PC-9 (cell line): Measurements from ENCODE around the gene GTF3C6. TPM values are rescaled to one million over a fixed set of nuclear protein-coding genes. Genes with fewer than 3 reads are reported as not detected.

ENCODE experiments used
- BruUV-seq: library from RNA; stranded (reverse); fragments of 400-500 nt; replicated peaks from 2 replicates; lab custom pipeline; 2021; lab: Mats Ljungman, UMichigan
- CTCF ChIA-PET: fragments of 300-600 bp; sonication (Branson Sonifier 250); formaldehyde crosslinking; loops from one replicate; lab custom pipeline; 2022; ENCODE audit warnings: antibody characterized with exemption; lab: Charles Lee
- POLR2A ChIA-PET: fragments of 300-600 bp; sonication (Branson Sonifier 250); formaldehyde crosslinking; loops from one replicate; lab custom pipeline; 2022; ENCODE audit warnings: antibody characterized with exemption; ENCODE audit not compliant: unreplicated experiment; lab: Charles Lee
- DNase-seq, 2 experiments: peaks; one replicate each; pipeline versions ENCODE4 v3.0.0 to v3.0.0-alpha.2; 2015 to 2022; ENCODE audit warnings: mixed read lengths in 1 of 2
- H2AFZ ChIP-seq: fragments of 200-600 bp; sonication (generic); 2 replicates; pipeline ENCODE4 v1.8.1; 2017; ENCODE audit warnings: antibody characterized with exemption
- H3F3A ChIP-seq: fragments of 200-600 bp; sonication (generic); 2 replicates; pipeline ENCODE4 v1.8.1; 2017; ENCODE audit warnings: antibody characterized with exemption, mild to moderate bottlenecking, low read depth; ENCODE audit not compliant: insufficient read depth
- H3K27ac ChIP-seq: fragments of 200-600 bp; sonication (generic); 2 replicates; pipeline ENCODE4 v1.6.1; 2016; ENCODE audit warnings: mixed run types
- H3K27me3 ChIP-seq: fragments of 200-600 bp; sonication (generic); 2 replicates; pipeline ENCODE4 v1.6.1; 2016; ENCODE audit warnings: low read depth, mixed run types; ENCODE audit not compliant: insufficient read depth
- H3K36me3 ChIP-seq: fragments of 200-600 bp; sonication (generic); 2 replicates; pipeline ENCODE4 v1.6.1; 2016; ENCODE audit warnings: low read depth, mixed run types
- H3K4me1 ChIP-seq: fragments of 200-600 bp; sonication (generic); replicated peaks from 2 replicates; pipeline ENCODE4 v1.6.1; 2016; ENCODE audit warnings: mixed run types; ENCODE audit not compliant: insufficient read depth
- H3K4me2 ChIP-seq: fragments of 200-600 bp; sonication (generic); 2 replicates; pipeline ENCODE4 v1.6.1; 2017; ENCODE audit warnings: mixed run types
- H3K4me3 ChIP-seq: fragments of 200-600 bp; sonication (generic); 2 replicates; pipeline ENCODE4 v1.6.1; 2016; ENCODE audit warnings: mixed run types
- H3K79me2 ChIP-seq: fragments of 200-600 bp; sonication (generic); 2 replicates; pipeline ENCODE4 v1.6.1; 2017; ENCODE audit warnings: low read depth, mixed run types
- H3K9me2 ChIP-seq: fragments of 200-600 bp; sonication (generic); 2 replicates; pipeline ENCODE4 v1.8.1; 2017; ENCODE audit warnings: mild to moderate bottlenecking; ENCODE audit not compliant: insufficient read depth
- H3K9me3 ChIP-seq: fragments of 200-600 bp; sonication (generic); 2 replicates; pipeline ENCODE4 v1.8.1; 2016; ENCODE audit warnings: low read depth; ENCODE audit not compliant: insufficient read depth
- H4K20me1 ChIP-seq: fragments of 200-600 bp; sonication (generic); 2 replicates; pipeline ENCODE4 v1.8.1; 2017; ENCODE audit not compliant: insufficient read depth
- CTCF ChIP-seq: fragments of 200-600 bp; sonication (generic); conservative IDR thresholded peaks from 2 replicates; pipeline ENCODE4 v1.6.1; 2017; ENCODE audit warnings: mixed run types, antibody characterized with exemption, mild to moderate bottlenecking, moderate library complexity
- EZH2 ChIP-seq: fragments of 200-600 bp; sonication (generic); IDR thresholded peaks from 2 replicates; pipeline ENCODE4 v1.8.0; 2017; ENCODE audit warnings: antibody characterized with exemption, low read depth
- intact Hi-C: fragments of 100-400 bp; cut with micrococcal nuclease; formaldehyde crosslinking; loops from one replicate; pipeline ENCODE4 v1.10.0; 2022; ENCODE audit not compliant: unreplicated experiment
- total RNA-seq: library from RNA; stranded (reverse); gene quantifications from 2 replicates; pipeline ENCODE4 v1.2.3, GENCODE V29; 2021

Gene GTF3C6
- total RNA-seq, 1 experiment from 2014 or later, result 28.5 TPM

GRCh38 chr6:110934381-110934898 is 24.1 kb upstream of the GTF3C6 start:
- CTCF ChIA-PET, result interaction anchor here (0.6 kb wide), 1 partner anchor 71 kb away, joined by 7 read pairs; no protein-coding TSS in a partner anchor

GRCh38 chr6:110935171-110935570 is 23.3 kb upstream of the GTF3C6 start:
- H3K79me2 ChIP-seq, result no peaks in the 10 kb centered on the region
- H3K4me3 ChIP-seq, result no peak overlapping the region
- H3K27me3 ChIP-seq, result no peaks in the 10 kb centered on the region
- H3K36me3 ChIP-seq, result no peaks in the 10 kb centered on the region
- no peak overlapping the region for H3K4me2 ChIP-seq
- ChIA-PET POLR2A (no interaction called here), CTCF (no interaction called here)
- no peaks in the 10 kb centered on the region for H3K4me1 ChIP-seq
- no peak overlapping the region for H2AFZ ChIP-seq
- no peaks in the 10 kb centered on the region for H3F3A ChIP-seq
- no peak for DNase-seq
- H3K9me2 ChIP-seq, result no peaks in the 10 kb centered on the region
- H3K27ac ChIP-seq, result no peak overlapping the region
- H3K9me3 ChIP-seq, result no peaks in the 10 kb centered on the region
- no peak for TF ChIP-seq CTCF
- TF ChIP-seq EZH2, result no peak
- BruUV-seq, result no TSS peak
- intact Hi-C loops, result no loop called here
- H4K20me1 ChIP-seq, result no peaks in the 10 kb centered on the region

More at GRCh38 chr6:110934381-110934898, 24.1 kb upstream of the GTF3C6 start:
- Histone ChIP-seq H3K4me2 (no peak overlapping the region), H3F3A (no peaks in the 10 kb centered on the region), H3K79me2 (no peaks in the 10 kb centered on the region), H4K20me1 (no peaks in the 10 kb centered on the region), H2AFZ (no peak overlapping the region), H3K9me2 (no peaks in the 10 kb centered on the region), H3K27me3 (no peaks in the 10 kb centered on the region), H3K4me1 (no peaks in the 10 kb centered on the region), H3K27ac (no peak overlapping the region), H3K4me3 (no peak overlapping the region), H3K9me3 (no peaks in the 10 kb centered on the region), H3K36me3 (no peaks in the 10 kb centered on the region)
- no peak for DNase-seq
- POLR2A ChIA-PET, result no interaction called here
- intact Hi-C loops, result no loop called here
- BruUV-seq, result no TSS peak
- no peak for TF ChIP-seq CTCF
- TF ChIP-seq EZH2, result no peak

- no peak for TF ChIP-seq EZH2
- no peak for TF ChIP-seq CTCF
- H3K36me3 ChIP-seq, result no peaks in the 10 kb centered on the region
- no peak overlapping the region for H3K27ac ChIP-seq
- H4K20me1 ChIP-seq, result no peaks in the 10 kb centered on the region
- H3K4me2 ChIP-seq, result no peak overlapping the region
- H2AFZ ChIP-seq, result no peak overlapping the region
- H3K9me2 ChIP-seq, result no peaks in the 10 kb centered on the region
- H3F3A ChIP-seq, result no peaks in the 10 kb centered on the region
- no peaks in the 10 kb centered on the region for H3K27me3 ChIP-seq
- no peaks in the 10 kb centered on the region for H3K4me1 ChIP-seq
- no TSS peak for BruUV-seq
- intact Hi-C loops, result no loop called here
- DNase-seq, result peak in 1 of 2 experiments; percentile 47
- no peaks in the 10 kb centered on the region for H3K9me3 ChIP-seq
- H3K4me3 ChIP-seq, result no peak overlapping the region
- ChIA-PET CTCF (interaction anchor here (0.6 kb wide), 1 partner anchor 402 kb away, joined by 4 read pairs; no protein-coding TSS in a partner anchor), POLR2A (no interaction called here)
- H3K79me2 ChIP-seq, result no peaks in the 10 kb centered on the region
These were observed 20.3 kb upstream of the GTF3C6 start for GRCh38 chr6:110938171-110938570.
